NCI-H446 (cell line): ENCODE data around the gene KIAA1755.

ENCODE experiments used
- DNase-seq, 2 experiments: peaks; one replicate each; lab custom pipeline; 2025; lab: John Stamatoyannopoulos, UW

KIAA1755 gene, protein sequence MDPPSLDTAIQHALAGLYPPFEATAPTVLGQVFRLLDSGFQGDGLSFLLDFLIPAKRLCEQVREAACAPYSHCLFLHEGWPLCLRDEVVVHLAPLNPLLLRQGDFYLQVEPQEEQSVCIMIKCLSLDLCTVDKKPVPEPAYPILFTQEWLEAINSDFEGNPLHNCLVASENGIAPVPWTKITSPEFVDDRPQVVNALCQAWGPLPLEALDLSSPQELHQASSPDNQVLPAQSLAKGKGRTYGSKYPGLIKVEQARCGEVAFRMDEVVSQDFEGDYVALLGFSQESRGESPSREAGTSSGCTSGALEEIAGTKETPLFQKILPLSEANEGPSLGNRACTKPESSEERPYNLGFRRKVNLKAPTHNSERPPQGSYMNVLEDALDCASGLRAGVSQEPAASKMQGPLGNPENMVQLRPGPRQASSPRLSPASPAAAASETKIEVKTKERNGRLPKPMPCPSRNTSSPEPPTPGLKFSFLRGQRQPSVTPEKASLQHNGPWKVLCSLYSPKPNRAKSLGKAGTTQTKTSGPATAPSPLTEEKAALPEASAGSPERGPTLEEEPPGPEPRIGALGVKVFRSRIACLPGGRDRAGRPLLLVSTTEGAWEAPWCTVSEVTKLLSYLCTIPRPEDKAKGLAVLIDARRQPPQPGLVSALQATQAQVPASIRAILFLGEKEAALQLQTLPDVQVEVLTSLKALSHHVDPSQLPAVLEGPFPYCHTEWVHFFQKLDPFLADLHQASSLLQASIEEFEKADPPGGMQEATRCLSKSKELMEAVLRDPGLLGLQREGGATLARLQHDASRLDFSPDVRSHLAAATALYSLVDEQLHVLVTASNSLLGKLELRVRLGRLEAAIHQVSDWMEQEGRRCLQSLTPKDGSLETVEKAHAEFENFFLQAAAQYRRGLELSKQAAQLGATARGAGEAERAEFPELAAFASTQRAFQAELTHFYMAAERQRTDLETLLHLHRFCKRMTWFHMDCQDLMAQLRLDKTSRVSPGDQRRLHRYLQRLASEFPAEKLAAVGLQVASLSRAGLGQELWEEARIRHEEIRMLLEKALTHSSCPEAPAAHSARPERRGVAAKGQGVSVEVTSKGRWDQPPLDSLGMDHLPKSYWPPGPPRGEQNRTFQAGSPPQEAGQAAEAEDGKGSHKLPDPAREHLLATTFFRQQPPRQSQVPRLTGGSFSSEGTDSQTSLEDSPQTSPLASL

DNA sequence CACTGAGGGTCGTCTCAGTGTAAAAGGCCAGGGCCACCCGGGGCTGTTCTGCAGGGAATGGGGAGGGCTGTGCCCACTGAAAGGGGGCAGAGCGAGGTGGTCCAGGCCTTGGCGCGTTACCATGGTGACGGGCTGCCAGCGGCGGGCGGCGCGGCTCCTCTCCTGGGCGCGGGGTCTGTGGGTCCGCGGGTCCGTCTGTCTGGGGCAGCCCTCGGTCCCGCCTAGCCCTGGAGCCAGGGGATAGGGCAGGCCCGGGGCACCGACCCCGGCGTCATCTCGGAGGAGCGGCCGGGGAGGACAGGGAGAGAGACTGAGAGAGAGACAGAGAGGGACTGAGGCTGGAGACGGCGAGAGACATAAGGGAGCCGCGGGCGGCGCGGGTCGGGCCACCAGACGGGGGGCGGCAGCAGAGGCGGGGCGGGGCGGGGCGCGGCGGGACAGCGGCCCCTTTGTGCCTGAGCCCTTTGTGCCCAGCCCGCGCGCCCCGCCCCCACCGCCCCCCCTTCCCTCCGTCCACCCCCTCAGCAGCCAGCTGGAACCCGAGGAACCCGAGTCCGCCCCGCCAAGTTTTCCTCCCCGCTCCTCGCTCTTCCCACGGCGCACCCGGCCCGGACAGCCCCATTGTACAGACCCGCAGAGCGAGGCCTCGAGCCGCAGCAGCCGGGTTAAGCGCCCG lies at the start of gene KIAA1755:
Gene KIAA1755 (minus strand): TSS at position 358 of the 676 bp plus-strand sequence. CDS start 235 bp downstream, at position 123.
- DNase-seq: no peak

GRCh38 chr20:38308447-38308846 lies 47.9 kb upstream of the KIAA1755 start:
- DNase-seq: no peak

DNA sequence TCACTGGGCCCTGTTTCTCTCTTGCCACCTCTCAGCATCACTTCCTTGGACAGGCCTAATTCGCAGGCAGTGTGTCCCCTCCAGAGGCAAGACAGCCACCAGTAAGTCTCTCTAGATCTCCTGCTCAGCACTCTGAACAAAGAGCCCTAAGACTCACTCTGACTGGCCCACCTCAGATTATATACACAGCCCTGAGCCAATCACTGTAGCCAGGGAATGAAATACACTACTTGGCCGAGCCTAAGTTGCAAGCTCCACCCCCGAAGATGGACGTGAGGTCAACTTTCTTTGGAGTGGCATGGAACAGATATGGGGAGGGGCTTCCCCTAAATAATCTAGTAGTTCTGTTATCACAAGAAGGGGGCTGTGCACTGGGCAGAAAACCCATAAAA lies 47.5 kb upstream of the KIAA1755 start:
- DNase-seq: no peak

- DNase-seq: no peak
These were observed 47.0 kb upstream of the KIAA1755 start for GRCh38 chr20:38307371-38308046.

DNA sequence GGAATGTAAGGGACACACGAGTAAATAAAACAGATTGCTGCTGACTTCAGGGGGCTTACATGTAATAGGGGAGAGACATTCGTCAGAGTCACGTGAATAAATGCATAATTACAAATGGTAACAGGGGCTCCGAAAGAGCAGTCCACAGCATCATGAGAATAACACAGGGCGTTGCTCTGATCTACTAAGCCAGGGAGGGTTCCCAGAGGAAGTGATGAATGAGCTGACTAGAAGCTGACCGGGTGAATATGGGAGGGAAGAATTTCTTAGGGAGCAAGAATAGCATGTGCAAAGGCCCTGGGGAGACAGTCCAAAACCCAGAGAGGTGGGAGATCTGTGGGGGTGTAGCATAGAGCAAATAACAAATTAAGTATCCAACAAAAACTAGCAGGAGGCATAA lies 45.8 kb upstream of the KIAA1755 start:
- no peak for DNase-seq

DNA sequence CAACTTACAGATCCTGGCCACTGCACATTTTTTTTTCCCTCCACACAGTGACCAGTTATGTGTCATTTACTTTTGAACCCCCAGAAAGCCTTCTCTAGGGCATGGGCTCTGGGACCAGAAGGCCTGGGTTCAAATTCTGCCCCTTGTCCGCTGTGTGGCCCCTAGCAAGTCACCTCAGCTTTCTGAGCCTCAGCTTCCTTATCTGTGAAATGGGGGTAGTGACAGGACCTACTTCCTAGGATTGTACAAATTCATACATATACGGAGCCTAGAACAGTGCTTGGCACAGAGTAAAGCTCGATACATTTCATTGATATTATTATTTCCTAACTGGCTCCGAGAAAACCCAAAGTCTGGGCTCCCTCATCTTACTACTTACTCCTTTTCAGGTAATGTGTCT lies 45.0 kb upstream of the KIAA1755 start:
- DNase-seq: no peak

- DNase-seq: no peak
These were observed 44.4 kb upstream of the KIAA1755 start for GRCh38 chr20:38304845-38305447.

- no peak for DNase-seq
These were observed 43.4 kb upstream of the KIAA1755 start, which contains the start of gene BPI for GRCh38 chr20:38303908-38304379. TSS of gene BPI (plus strand) at chr20:38304156. CDS start at chr20:38304224, 68 bp downstream.

- no peak for DNase-seq
These were observed 42.3 kb upstream of the KIAA1755 start for GRCh38 chr20:38302786-38303185.

- no peak for DNase-seq
These were observed 40.8 kb upstream of the KIAA1755 start for GRCh38 chr20:38301309-38301708.

- no peak for DNase-seq
These were observed 39.9 kb upstream of the KIAA1755 start for GRCh38 chr20:38300438-38300837.

- no peak for DNase-seq
These were observed 39.4 kb upstream of the KIAA1755 start for GRCh38 chr20:38299963-38300362.

GRCh38 chr20:38298768-38299288 lies 38.3 kb upstream of the KIAA1755 start:
- DNase-seq: no peak

- no peak for DNase-seq
These were observed 37.6 kb upstream of the KIAA1755 start for GRCh38 chr20:38297916-38298674.

DNA sequence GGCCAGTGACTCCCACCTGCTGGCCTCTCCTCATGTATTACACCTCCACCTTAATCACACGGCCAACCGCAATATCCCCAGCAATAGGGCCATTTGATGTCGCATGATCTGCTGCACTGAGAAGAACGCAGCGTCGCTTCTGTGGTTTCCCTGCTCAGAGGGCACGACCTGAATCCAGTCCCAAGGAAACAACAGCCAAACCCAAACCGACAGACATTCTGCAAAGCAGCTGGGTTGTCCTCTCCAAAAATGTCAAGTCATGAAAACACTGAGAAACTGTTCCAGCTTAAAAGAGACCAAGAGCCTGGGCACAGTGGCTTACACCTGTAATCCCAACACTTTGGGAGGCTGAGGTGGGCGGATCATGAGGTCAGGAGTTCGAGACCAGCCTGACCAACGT lies 35.9 kb upstream of the KIAA1755 start:
- DNase-seq: no peak

DNA sequence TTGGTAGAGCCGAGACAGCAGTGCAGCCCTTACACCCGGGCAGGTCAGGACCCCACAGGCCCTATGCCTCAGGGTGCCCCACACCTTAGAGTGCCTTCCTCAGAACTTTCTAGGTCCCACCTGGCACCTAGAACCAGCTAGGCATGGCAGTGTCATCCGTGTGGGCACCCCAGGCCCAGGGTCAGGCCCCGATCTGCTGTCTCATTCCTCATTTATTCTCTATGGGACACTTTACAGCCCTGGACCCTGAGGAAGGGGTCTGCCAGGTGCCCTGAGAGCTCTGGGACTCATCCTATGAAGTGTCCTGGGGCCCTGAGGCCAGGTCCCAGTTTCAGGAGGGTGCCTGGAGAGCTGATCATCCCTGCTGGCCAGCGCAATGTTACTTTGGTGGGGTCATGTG lies 35.3 kb upstream of the KIAA1755 start:
- no peak for DNase-seq

DNA sequence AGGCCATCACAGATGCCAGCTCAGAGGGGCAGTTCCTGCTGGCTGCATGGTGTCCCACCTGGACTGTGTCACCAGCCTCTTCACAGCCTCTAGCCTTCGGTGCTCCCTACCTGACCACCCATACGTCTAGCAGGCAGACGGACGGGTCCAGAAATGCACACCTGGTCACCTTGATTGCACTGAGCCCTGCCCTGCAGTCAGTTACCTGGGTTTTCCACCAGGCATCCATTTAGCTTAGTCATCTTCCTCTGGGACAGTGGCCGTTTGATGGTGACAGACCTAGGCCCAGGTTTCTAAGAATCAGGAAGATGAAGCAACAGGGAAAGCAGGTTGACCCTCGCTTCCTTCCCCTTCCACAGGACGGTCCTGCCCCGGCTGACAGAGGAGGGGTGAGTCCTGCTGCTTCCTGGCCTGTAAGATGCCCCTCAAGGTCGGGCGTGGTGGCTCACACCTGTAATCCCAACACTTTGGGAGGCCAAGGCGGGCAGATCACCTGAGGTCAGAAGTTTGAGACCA lies 33.6 kb upstream of the KIAA1755 start:
- no peak for DNase-seq

DNA sequence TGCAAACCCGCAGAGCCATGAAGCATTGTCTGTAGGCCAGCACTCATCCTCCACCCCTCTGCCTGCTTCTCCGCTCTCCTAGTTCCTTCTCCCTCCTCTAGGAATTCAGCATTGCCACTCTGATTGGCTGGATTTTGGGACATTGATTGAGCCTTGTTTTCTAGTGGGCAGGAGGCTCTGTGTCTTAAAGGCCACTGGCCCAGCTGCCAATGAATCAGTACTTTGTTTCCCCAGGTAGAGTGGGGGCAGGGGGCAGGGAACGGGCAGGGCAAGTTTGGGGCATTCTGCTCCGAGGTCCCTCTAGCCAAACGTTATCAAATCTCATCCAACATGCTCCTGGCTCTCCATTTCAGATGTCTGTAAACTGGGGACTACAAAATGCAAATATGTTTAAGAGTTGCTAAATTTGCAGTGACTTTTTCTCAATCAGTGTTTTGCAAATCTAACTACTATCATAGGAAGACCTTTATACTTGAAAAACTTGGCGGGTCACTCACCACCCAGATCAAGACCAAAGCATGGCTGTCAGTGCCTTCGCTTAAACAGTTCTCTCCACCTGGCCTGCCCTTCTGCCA lies 33.0 kb upstream of the KIAA1755 start:
- no peak for DNase-seq

GRCh38 chr20:38291966-38292365 lies 31.4 kb upstream of the KIAA1755 start:
- no peak for DNase-seq
